Measurements from ENCODE around the gene LIMS1. TPM values are rescaled to one million over a fixed set of nuclear protein-coding genes. Genes with fewer than 3 reads are reported as not detected.
A peak's percentile ranks its signal among the peaks of the same experiment; 100 is the strongest.

Gene LIMS1
- total and polyA plus RNA-seq, 3 experiments from 2014 or later: 59.4 to 80.6 (median 59.4) TPM

GRCh38 chr2:108571286-108571685 is 37.0 kb downstream of the LIMS1 start:
- Mint-ChIP-seq H3K27me3 (no peaks in the 10 kb centered on the region), H3K4me1 (peaks cover 5 to 30% (median 17%) of the 10 kb centered on the region in 3 donors), H3K4me3 (no peak overlapping the region), H3K9me3 (no peaks in the 10 kb centered on the region), H3K27ac (no peak overlapping the region), H3K36me3 (no peaks in the 10 kb centered on the region)
- no peaks in the 10 kb centered on the region for H3K4me1 ChIP-seq (ENCODE audit: insufficient read depth, low read length)
- DNase-seq: no peak
- H3K9me3 ChIP-seq (ENCODE audit: low read length): no peaks in the 10 kb centered on the region
- ChIA-PET POLR2A (no interaction called here), CTCF (interaction anchor here (0.6 kb wide), 1 partner anchor 135 kb away, joined by 3 read pairs; no protein-coding TSS in a partner anchor)
- H3K4me3 ChIP-seq (ENCODE audit: low read length): no peak overlapping the region
- no peak overlapping the region for H3K27ac ChIP-seq (ENCODE audit: low read depth, low read length)
- H3K27me3 ChIP-seq (ENCODE audit: insufficient read depth, low read length, poor library complexity, severe bottlenecking): no peaks in the 10 kb centered on the region
- no peaks in the 10 kb centered on the region for H3K36me3 ChIP-seq (ENCODE audit: insufficient read depth, low read length)

- POLR2A ChIA-PET: interaction anchor here (0.6 kb wide), 2 partner anchors 8 to 35 kb away, joined by 3 to 4 read pairs; no protein-coding TSS in a partner anchor
- Mint-ChIP-seq H3K4me3 (no peak overlapping the region), H3K27ac (no peak overlapping the region), H3K4me1 (peaks cover 1 to 17% (median 11%) of the 10 kb centered on the region in 3 donors), H3K27me3 (no peaks in the 10 kb centered on the region), H3K9me3 (no peaks in the 10 kb centered on the region), H3K36me3 (no peaks in the 10 kb centered on the region)
- Histone ChIP-seq H3K4me3 (ENCODE audit: low read length) (no peak overlapping the region), H3K27ac (ENCODE audit: low read depth, low read length) (no peak overlapping the region), H3K27me3 (ENCODE audit: insufficient read depth, low read length, poor library complexity, severe bottlenecking) (no peaks in the 10 kb centered on the region), H3K4me1 (ENCODE audit: insufficient read depth, low read length) (no peaks in the 10 kb centered on the region), H3K36me3 (ENCODE audit: insufficient read depth, low read length) (no peaks in the 10 kb centered on the region), H3K9me3 (ENCODE audit: low read length) (no peaks in the 10 kb centered on the region)
- no peak for DNase-seq
- CTCF ChIA-PET: no interaction called here
Measured at GRCh38 chr2:108573061-108573460, 38.8 kb downstream of the LIMS1 start.

- POLR2A ChIA-PET: no interaction called here
- Histone ChIP-seq H3K9me3 (ENCODE audit: low read length) (no peaks in the 10 kb centered on the region), H3K4me3 (ENCODE audit: low read length) (no peak overlapping the region), H3K27ac (ENCODE audit: low read depth, low read length) (no peak overlapping the region), H3K4me1 (ENCODE audit: insufficient read depth, low read length) (no peaks in the 10 kb centered on the region), H3K36me3 (ENCODE audit: insufficient read depth, low read length) (no peaks in the 10 kb centered on the region), H3K27me3 (ENCODE audit: insufficient read depth, low read length, poor library complexity, severe bottlenecking) (no peaks in the 10 kb centered on the region)
- DNase-seq: no peak
- Mint-ChIP-seq H3K27me3 (no peaks in the 10 kb centered on the region), H3K4me1 (peaks cover 0 to 17% (median 11%) of the 10 kb centered on the region in 3 donors), H3K27ac (peak overlapping the region in 1 of 8 donors; percentile 25), H3K4me3 (no peak overlapping the region), H3K9me3 (no peaks in the 10 kb centered on the region), H3K36me3 (no peaks in the 10 kb centered on the region)
- CTCF ChIA-PET: interaction anchor here (0.8 to 1.4 kb wide), 2 partner anchors 8 to 140 kb away, joined by 3 read pairs; no protein-coding TSS in a partner anchor
Measured at GRCh38 chr2:108574332-108574731, 40.1 kb downstream of the LIMS1 start.

GRCh38 chr2:108575132-108575966 is 41.1 kb downstream of the LIMS1 start:
- H3K4me3 ChIP-seq (ENCODE audit: low read length): no peak overlapping the region
- H3K36me3 ChIP-seq (ENCODE audit: insufficient read depth, low read length): no peaks in the 10 kb centered on the region
- Mint-ChIP-seq H3K4me1 (peaks cover 3 to 24% (median 13%) of the 10 kb centered on the region in 3 donors), H3K27ac (peak overlapping the region in 2 of 8 donors; percentile 11 to 47), H3K27me3 (no peaks in the 10 kb centered on the region), H3K9me3 (no peaks in the 10 kb centered on the region), H3K36me3 (no peaks in the 10 kb centered on the region), H3K4me3 (no peak overlapping the region)
- no peaks in the 10 kb centered on the region for H3K27me3 ChIP-seq (ENCODE audit: insufficient read depth, low read length, poor library complexity, severe bottlenecking)
- no peak overlapping the region for H3K27ac ChIP-seq (ENCODE audit: low read depth, low read length)
- no peaks in the 10 kb centered on the region for H3K9me3 ChIP-seq (ENCODE audit: low read length)
- no peaks in the 10 kb centered on the region for H3K4me1 ChIP-seq (ENCODE audit: insufficient read depth, low read length)
- no peak for DNase-seq
- ChIA-PET POLR2A (no interaction called here), CTCF (interaction anchor here (0.8 to 1.4 kb wide), 2 partner anchors 9 to 141 kb away, joined by 3 read pairs; no protein-coding TSS in a partner anchor)

GRCh38 chr2:108577099-108577498 is 42.8 kb downstream of the LIMS1 start:
- Histone ChIP-seq H3K4me1 (ENCODE audit: insufficient read depth, low read length) (no peaks in the 10 kb centered on the region), H3K27ac (ENCODE audit: low read depth, low read length) (no peak overlapping the region), H3K9me3 (ENCODE audit: low read length) (no peaks in the 10 kb centered on the region), H3K36me3 (ENCODE audit: insufficient read depth, low read length) (no peaks in the 10 kb centered on the region), H3K4me3 (ENCODE audit: low read length) (no peak overlapping the region), H3K27me3 (ENCODE audit: insufficient read depth, low read length, poor library complexity, severe bottlenecking) (no peaks in the 10 kb centered on the region)
- H3K27ac Mint-ChIP-seq: no peak overlapping the region
- ChIA-PET CTCF (no interaction called here), POLR2A (no interaction called here)
- no peak overlapping the region for H3K4me3 Mint-ChIP-seq
- no peaks in the 10 kb centered on the region for H3K27me3 Mint-ChIP-seq
- DNase-seq: no peak
- peaks cover 8 to 32% (median 23%) of the 10 kb centered on the region in 3 donors for H3K4me1 Mint-ChIP-seq
- no peaks in the 10 kb centered on the region for H3K36me3 Mint-ChIP-seq
- H3K9me3 Mint-ChIP-seq: no peaks in the 10 kb centered on the region

- Histone ChIP-seq H3K9me3 (ENCODE audit: low read length) (no peaks in the 10 kb centered on the region), H3K27ac (ENCODE audit: low read depth, low read length) (no peak overlapping the region), H3K27me3 (ENCODE audit: insufficient read depth, low read length, poor library complexity, severe bottlenecking) (no peaks in the 10 kb centered on the region), H3K4me3 (ENCODE audit: low read length) (no peak overlapping the region), H3K36me3 (ENCODE audit: insufficient read depth, low read length) (no peaks in the 10 kb centered on the region), H3K4me1 (ENCODE audit: insufficient read depth, low read length) (no peaks in the 10 kb centered on the region)
- POLR2A ChIA-PET: interaction anchor here (0.6 kb wide), 1 partner anchor 45 kb away, joined by 3 read pairs; no protein-coding TSS in a partner anchor
- Mint-ChIP-seq H3K27ac (no peak overlapping the region), H3K4me1 (peaks cover 10 to 31% (median 31%) of the 10 kb centered on the region in 3 donors), H3K9me3 (no peaks in the 10 kb centered on the region), H3K4me3 (no peak overlapping the region), H3K36me3 (no peaks in the 10 kb centered on the region), H3K27me3 (peaks cover 0 to 1% of the 10 kb centered on the region in 2 donors)
- CTCF ChIA-PET: no interaction called here
- no peak for DNase-seq
Measured at GRCh38 chr2:108579623-108580022, 45.4 kb downstream of the LIMS1 start.

- no peaks in the 10 kb centered on the region for H3K36me3 Mint-ChIP-seq
- Histone ChIP-seq H3K4me3 (ENCODE audit: low read length) (no peak overlapping the region), H3K9me3 (ENCODE audit: low read length) (no peaks in the 10 kb centered on the region), H3K27ac (ENCODE audit: low read depth, low read length) (no peak overlapping the region), H3K4me1 (ENCODE audit: insufficient read depth, low read length) (no peaks in the 10 kb centered on the region), H3K36me3 (ENCODE audit: insufficient read depth, low read length) (no peaks in the 10 kb centered on the region), H3K27me3 (ENCODE audit: insufficient read depth, low read length, poor library complexity, severe bottlenecking) (no peaks in the 10 kb centered on the region)
- no peak overlapping the region for H3K4me3 Mint-ChIP-seq
- DNase-seq: no peak
- ChIA-PET POLR2A (no interaction called here), CTCF (no interaction called here)
- H3K27me3 Mint-ChIP-seq: peaks cover 0 to 1% of the 10 kb centered on the region in 2 donors
- peaks cover 10 to 28% (median 26%) of the 10 kb centered on the region in 3 donors for H3K4me1 Mint-ChIP-seq
- no peaks in the 10 kb centered on the region for H3K9me3 Mint-ChIP-seq
- H3K27ac Mint-ChIP-seq: peak overlapping the region in 4 of 8 donors; percentile 9 to 45 (median 28)
Measured at GRCh38 chr2:108580050-108580449, 45.8 kb downstream of the LIMS1 start.

- peak; percentile 24 to 65 (median 32) for DNase-seq
- ChIA-PET POLR2A (no interaction called here), CTCF (interaction anchor here (0.6 to 2.3 kb wide), 8 partner anchors 10 to 188 kb away, joined by 3 to 10 read pairs (median 4); no protein-coding TSS in a partner anchor)
- peaks cover 0 to 1% of the 10 kb centered on the region in 2 donors for H3K27me3 Mint-ChIP-seq
- H3K36me3 ChIP-seq (ENCODE audit: insufficient read depth, low read length): no peaks in the 10 kb centered on the region
- H3K27ac Mint-ChIP-seq: peak overlapping the region in 3 of 8 donors; percentile 43 to 66 (median 52)
- no peaks in the 10 kb centered on the region for H3K9me3 ChIP-seq (ENCODE audit: low read length)
- no peaks in the 10 kb centered on the region for H3K36me3 Mint-ChIP-seq
- H3K4me3 Mint-ChIP-seq: no peak overlapping the region
- H3K9me3 Mint-ChIP-seq: no peaks in the 10 kb centered on the region
- no peaks in the 10 kb centered on the region for H3K4me1 ChIP-seq (ENCODE audit: insufficient read depth, low read length)
- H3K27ac ChIP-seq (ENCODE audit: low read depth, low read length): no peak overlapping the region
- no peak overlapping the region for H3K4me3 ChIP-seq (ENCODE audit: low read length)
- H3K4me1 Mint-ChIP-seq: peaks cover 18 to 33% (median 21%) of the 10 kb centered on the region in 3 donors
- H3K27me3 ChIP-seq (ENCODE audit: insufficient read depth, low read length, poor library complexity, severe bottlenecking): no peaks in the 10 kb centered on the region
Measured at GRCh38 chr2:108583903-108584520, 49.7 kb downstream of the LIMS1 start.

Data from CD8-positive, alpha-beta memory T cell (primary cell).